OCI-LY3 (cell line): ENCODE data around the gene PWP1.

Experiments
- EZH2phosphoT487 ChIP-seq: fragments of 200-600 bp; shearing (Covaris generic); IDR thresholded peaks from 2 replicates; pipeline ENCODE4 v1.6.1; 2018; ENCODE audit warnings: antibody characterized with exemption, mixed run types, low read depth
- TF ChIP-seq, protein P1 (sequence below): fragments of 200-600, 300-600 bp; sonication (generic); IDR thresholded peaks from 2 replicates; pipeline ENCODE4 v1.5.1; 2014; ENCODE audit warnings: antibody characterized with exemption, low read length, low read depth

- TF ChIP-seq, protein P1, sequence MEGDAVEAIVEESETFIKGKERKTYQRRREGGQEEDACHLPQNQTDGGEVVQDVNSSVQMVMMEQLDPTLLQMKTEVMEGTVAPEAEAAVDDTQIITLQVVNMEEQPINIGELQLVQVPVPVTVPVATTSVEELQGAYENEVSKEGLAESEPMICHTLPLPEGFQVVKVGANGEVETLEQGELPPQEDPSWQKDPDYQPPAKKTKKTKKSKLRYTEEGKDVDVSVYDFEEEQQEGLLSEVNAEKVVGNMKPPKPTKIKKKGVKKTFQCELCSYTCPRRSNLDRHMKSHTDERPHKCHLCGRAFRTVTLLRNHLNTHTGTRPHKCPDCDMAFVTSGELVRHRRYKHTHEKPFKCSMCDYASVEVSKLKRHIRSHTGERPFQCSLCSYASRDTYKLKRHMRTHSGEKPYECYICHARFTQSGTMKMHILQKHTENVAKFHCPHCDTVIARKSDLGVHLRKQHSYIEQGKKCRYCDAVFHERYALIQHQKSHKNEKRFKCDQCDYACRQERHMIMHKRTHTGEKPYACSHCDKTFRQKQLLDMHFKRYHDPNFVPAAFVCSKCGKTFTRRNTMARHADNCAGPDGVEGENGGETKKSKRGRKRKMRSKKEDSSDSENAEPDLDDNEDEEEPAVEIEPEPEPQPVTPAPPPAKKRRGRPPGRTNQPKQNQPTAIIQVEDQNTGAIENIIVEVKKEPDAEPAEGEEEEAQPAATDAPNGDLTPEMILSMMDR: no peak
- no peak for TF ChIP-seq EZH2phosphoT487
These were observed 6.3 kb upstream of the PWP1 start for GRCh38 chr12:107679336-107679735.
